A549 (cell line): ENCODE data around the gene ELL. TPM values are rescaled to one million over a fixed set of nuclear protein-coding genes. Genes with fewer than 3 reads are reported as not detected.

Source experiments
- ATAC-seq, 2 experiments: fragments of 200-7000 bp in 1 of 2; fragments of >200 bp in 1 of 2; cut with Nextera tagmentation in 1 of 2; cut with Tn5 transposase in 1 of 2; 3 replicates each; pipeline versions ENCODE4 v1.8.0 to v1.9.1; 2018 to 2020; ENCODE audit warnings: mild to moderate bottlenecking in 1 of 2, moderate library complexity in 1 of 2
- CTCF ChIA-PET: fragments of 300-600 bp; sonication (Branson Sonifier 250); formaldehyde crosslinking; extraction: SDS; loops from one replicate; lab custom pipeline; 2021; ENCODE audit warnings: antibody characterized with exemption, inconsistent platforms; lab: Yijun Ruan, JAX
- POLR2A ChIA-PET: fragments of 350-600 bp; formaldehyde crosslinking; extraction: SDS; loops from one replicate; lab custom pipeline; 2021; ENCODE audit warnings: antibody characterized with exemption, inconsistent platforms; lab: Yijun Ruan, JAX
- DNase-seq, 2 experiments: peaks; one replicate each; pipeline versions ENCODE4 v3.0.0 to v3.0.0-alpha.2; 2011 to 2016; ENCODE audit warnings: low read depth in 1 of 2, low spot score in 1 of 2
- FAIRE-seq: peaks from 2 replicates; lab custom pipeline; 2011; peaks lifted over from hg19 to GRCh38; lab: Jason Lieb, UNC
- H3K27ac ChIP-seq, 2 experiments: fragments of >200 bp; sonication (Bioruptor Twin); formaldehyde crosslinking; 3 replicates each; pipeline ENCODE4 v1.5.1; 2016 to 2017
- H3K4me1 ChIP-seq: fragments of >200 bp; sonication (Bioruptor Twin); formaldehyde crosslinking; 3 replicates; pipeline ENCODE4 v1.6.1; 2016
- H3K4me2 ChIP-seq: fragments of >200 bp; sonication (Bioruptor Twin); formaldehyde crosslinking; 3 replicates; pipeline ENCODE4 v1.6.1; 2016
- H3K4me3 ChIP-seq: fragments of >200 bp; sonication (Bioruptor Twin); formaldehyde crosslinking; 3 replicates; pipeline ENCODE4 v1.5.1; 2016
- H3K9me3 ChIP-seq: fragments of >200 bp; sonication (Bioruptor Twin); formaldehyde crosslinking; 3 replicates; pipeline ENCODE4 v1.6.1; 2016
- ATOH8 ChIP-seq: fragments of 250-450 bp; sonication (Bioruptor Pico); IDR thresholded peaks from 2 replicates; pipeline ENCODE4 v1.5.0; 2020; ENCODE audit warnings: low read depth, mild to moderate bottlenecking, moderate library complexity
- CHD4 ChIP-seq: fragments of 200-600 bp; sonication (generic); IDR thresholded peaks from 2 replicates; pipeline ENCODE4 v1.6.1; 2016; ENCODE audit warnings: antibody characterized with exemption, mild to moderate bottlenecking, borderline replicate concordance
- EHMT2 ChIP-seq: fragments of 200-600 bp; sonication (generic); IDR thresholded peaks from 2 replicates; pipeline ENCODE4 v1.6.1; 2016; ENCODE audit warnings: antibody characterized with exemption, low read depth, mild to moderate bottlenecking, moderate library complexity
- ESRRA ChIP-seq: fragments of 150-350 bp; IDR thresholded peaks from 2 replicates; pipeline ENCODE4 v1.6.1; 2014; ENCODE audit warnings: mild to moderate bottlenecking, low read length, borderline replicate concordance
- FOXS1 ChIP-seq: fragments of 250-450 bp; sonication (Bioruptor Pico); IDR thresholded peaks from 2 replicates; pipeline ENCODE4 v1.5.0; 2020; ENCODE audit warnings: mild to moderate bottlenecking, moderate library complexity
- HEYL ChIP-seq: fragments of 250-450 bp; sonication (Bioruptor Pico); IDR thresholded peaks from 2 replicates; pipeline ENCODE4 v1.8.0; 2021; ENCODE audit warnings: mild to moderate bottlenecking, moderate library complexity
- JUNB ChIP-seq: fragments of >200 bp; sonication (Bioruptor Twin); formaldehyde crosslinking; IDR thresholded peaks from 2 replicates; pipeline ENCODE4 v1.6.1; 2016
- POLR2AphosphoS2 ChIP-seq: conservative IDR thresholded peaks from 2 replicates; pipeline ENCODE4 v1.6.1; 2012; ENCODE audit warnings: low read length, improper control_type of control experiment, inconsistent platforms
- TFCP2L1 ChIP-seq: fragments of 250-450 bp; sonication (Bioruptor Pico); IDR thresholded peaks from 2 replicates; pipeline ENCODE4 v1.5.0; 2021; ENCODE audit warnings: mild to moderate bottlenecking
- TP53 ChIP-seq: fragments of 250-450 bp; sonication (Bioruptor Pico); IDR thresholded peaks from 2 replicates; pipeline ENCODE4 v1.5.0; 2021; ENCODE audit warnings: mild to moderate bottlenecking, moderate library complexity
- USF2 ChIP-seq: fragments of 450-650 bp; IDR thresholded peaks from 2 replicates; pipeline ENCODE4 v1.6.1; 2014; ENCODE audit warnings: antibody characterized with exemption
- ZSCAN20 ChIP-seq: fragments of 250-450 bp; sonication (Bioruptor Pico); IDR thresholded peaks from 2 replicates; pipeline ENCODE4 v1.8.0; 2022; ENCODE audit warnings: mild to moderate bottlenecking, moderate library complexity
- WGBS: methylation state at CpG from one replicate; pipeline ENCODE4 v1.1.6; 2017; ENCODE audit errors: missing lambda C conversion rate; 5-methylcytosine and 5-hydroxymethylcytosine counted together
- polyA plus RNA-seq, 4 experiments: library from polyadenylated mRNA; depleted of rRNA in 3 of 4; stranded (reverse); fragments of >200 nt; fragmentation: RNase III in 1 of 4; extraction: RNeasy Plus Mini Kit Qiagen cat#74134 plus additional on column Dnase treatment in 1 of 4; gene quantifications; 2 replicates in 3 of 4; 3 replicates in 1 of 4; pipeline ENCODE4 v1.2.3, GENCODE V29; 2011 to 2017

Gene ELL
- polyA plus RNA-seq, 2 of the 4 experiments (the other 2 are of a cell fraction) = 1.6 to 3.6 TPM

GRCh38 chr19:18506101-18506930 lies 15.6 kb downstream of the ELL start:
- 89% methylated on average over 13 of the region's 19 CpGs for WGBS
- Histone ChIP-seq H3K4me2 (no peak overlapping the region), H3K4me1 (peaks cover 35% of the 10 kb centered on the region), H3K4me3 (no peak overlapping the region), H3K9me3 (no peaks in the 10 kb centered on the region), H3K27ac (0 out of 6 replicates have a peak overlapping the region, but pooled peaks of 1 of the 2 experiments have one; percentile 21)
- no peak for FAIRE-seq
- ChIA-PET POLR2A (no interaction called here), CTCF (interaction anchor here (0.6 to 4.1 kb wide), 6 partner anchors 14 to 55 kb away, joined by 3 to 25 read pairs (median 6); no protein-coding TSS in a partner anchor)
- DNase-seq = no peak
- no peak for ATAC-seq
- TF ChIP-seq CHD4 (no peak), HEYL (CRISPR knock-in tag) (no peak), POLR2AphosphoS2 (no peak), TP53 (no peak), JUNB (no peak), FOXS1 (no peak)

- Histone ChIP-seq H3K4me3 (no peak overlapping the region), H3K4me2 (peak overlapping the region; percentile 51; the same call in 2 of the 3 replicates), H3K4me1 (peaks cover 35% of the 10 kb centered on the region), H3K9me3 (no peaks in the 10 kb centered on the region), H3K27ac (peak overlapping the region in 1 of 2 experiments; percentile 51; a peak in 2 of 6 replicates)
- ChIA-PET CTCF (interaction anchor here (1.1 to 4.1 kb wide), 6 partner anchors 15 to 54 kb away, joined by 3 to 25 read pairs (median 5); no protein-coding TSS in a partner anchor), POLR2A (no interaction called here)
- ATAC-seq (no peak), DNase-seq (no peak), FAIRE-seq (no peak)
- TF ChIP-seq ZSCAN20 (no peak), EHMT2 (no peak)
- 47% methylated on average over 7 of the region's 8 CpGs for WGBS
Measured at GRCh38 chr19:18504886-18505610, 16.8 kb downstream of the ELL start.

- ChIA-PET CTCF (interaction anchor here (1.1 to 4.1 kb wide), 6 partner anchors 16 to 53 kb away, joined by 3 to 25 read pairs (median 7); no protein-coding TSS in a partner anchor), POLR2A (no interaction called here)
- peak; percentile 36 to 78; a peak in 4 of 6 replicates for ATAC-seq
- H3K4me2 ChIP-seq = peak overlapping the region; percentile 51
- DNase-seq = peak in 1 of 2 experiments; percentile 58
- 44% methylated on average over 11 of the region's 20 CpGs for WGBS
- H3K9me3 ChIP-seq = no peaks in the 10 kb centered on the region
- no peak for FAIRE-seq
- TF ChIP-seq ESRRA (no peak), USF2 (no peak), TFCP2L1 (CRISPR knock-in tag) (no peak), ATOH8 (no peak)
- H3K4me3 ChIP-seq = no peak overlapping the region
- peak overlapping the region in 1 of 2 experiments; percentile 51; a peak in 2 of 6 replicates for H3K27ac ChIP-seq
- peaks cover 35% of the 10 kb centered on the region for H3K4me1 ChIP-seq
Measured at GRCh38 chr19:18503971-18504885, 17.6 kb downstream of the ELL start.
